Skeletal muscle satellite cell (primary cell): ENCODE measurements around the gene TFAP2B.
A peak's percentile ranks its signal among the peaks of the same experiment; 100 is the strongest.

Experiments used
- H3K27me3 ChIP-seq: 2 replicates; pipeline ENCODE4 v1.7.0; 2013; ENCODE audit warnings: low read length; ENCODE audit not compliant: control insufficient read depth, insufficient read depth
- H3K36me3 ChIP-seq: 2 replicates; pipeline ENCODE4 v1.7.0; 2013; ENCODE audit warnings: mild to moderate bottlenecking, control low read depth, low read length; ENCODE audit not compliant: insufficient read depth
- H3K4me1 ChIP-seq: 2 replicates; pipeline ENCODE4 v1.7.0; 2013; ENCODE audit warnings: low read length; ENCODE audit not compliant: control insufficient read depth, insufficient read depth
- H3K4me2 ChIP-seq: 2 replicates; pipeline ENCODE4 v1.7.0; 2013; ENCODE audit warnings: mild to moderate bottlenecking, low read length
- H3K4me3 ChIP-seq: 2 replicates; pipeline ENCODE4 v1.7.0; 2013; ENCODE audit warnings: low read length
- H3K9ac ChIP-seq: 2 replicates; pipeline ENCODE4 v1.7.0; 2013; ENCODE audit warnings: mild to moderate bottlenecking, low read depth, low read length, moderate library complexity
- H3K9me3 ChIP-seq: replicated peaks from 2 replicates; pipeline ENCODE4 v1.7.0; 2013; ENCODE audit warnings: mild to moderate bottlenecking, control low read depth, low read length

TFAP2B gene

GRCh38 chr6:50816947-50817645, 1.6 kb upstream of the TFAP2B start:
- peaks cover 5% of the 10 kb centered on the region for H3K4me1 ChIP-seq
- H3K36me3 ChIP-seq = no peaks in the 10 kb centered on the region
- peaks cover 44% of the 10 kb centered on the region for H3K27me3 ChIP-seq
- H3K4me2 ChIP-seq = no peak overlapping the region
- H3K4me3 ChIP-seq = no peak overlapping the region
- H3K9ac ChIP-seq = no peak overlapping the region
- no peaks in the 10 kb centered on the region for H3K9me3 ChIP-seq

- H3K27me3 ChIP-seq = peaks cover 44% of the 10 kb centered on the region
Measured at GRCh38 chr6:50817646-50817950, 1.1 kb upstream of the TFAP2B start.

GRCh38 chr6:50818020-50818419, 651 bp upstream of the TFAP2B start:
- Histone ChIP-seq H3K4me2 (no peak overlapping the region), H3K27me3 (peaks cover 47% of the 10 kb centered on the region), H3K9me3 (no peaks in the 10 kb centered on the region), H3K4me1 (peaks cover 10% of the 10 kb centered on the region), H3K4me3 (no peak overlapping the region), H3K36me3 (no peaks in the 10 kb centered on the region), H3K9ac (no peak overlapping the region)

More at GRCh38 chr6:50817646-50817950, 1.1 kb upstream of the TFAP2B start:
- H3K9me3 ChIP-seq = no peaks in the 10 kb centered on the region
- H3K36me3 ChIP-seq = no peaks in the 10 kb centered on the region
- H3K4me2 ChIP-seq = no peak overlapping the region
- H3K9ac ChIP-seq = no peak overlapping the region
- no peak overlapping the region for H3K4me3 ChIP-seq
- peaks cover 10% of the 10 kb centered on the region for H3K4me1 ChIP-seq

GRCh38 chr6:50819466-50819903, 814 bp downstream of the TFAP2B start:
- Histone ChIP-seq H3K27me3 (peaks cover 48% of the 10 kb centered on the region), H3K4me2 (peak overlapping the region; percentile 72), H3K9me3 (no peaks in the 10 kb centered on the region), H3K9ac (peak overlapping the region; percentile 58), H3K4me1 (peaks cover 10% of the 10 kb centered on the region), H3K4me3 (peak overlapping the region; percentile 47), H3K36me3 (no peaks in the 10 kb centered on the region)

GRCh38 chr6:50819904-50820868, 1.5 kb downstream of the TFAP2B start:
- H3K4me1 ChIP-seq = peaks cover 10% of the 10 kb centered on the region
- peak overlapping the region; percentile 47 for H3K4me3 ChIP-seq
- peaks cover 48% of the 10 kb centered on the region for H3K27me3 ChIP-seq
- peak overlapping the region; percentile 58 for H3K9ac ChIP-seq
- H3K36me3 ChIP-seq = no peaks in the 10 kb centered on the region
- H3K4me2 ChIP-seq = peak overlapping the region; percentile 72
- no peaks in the 10 kb centered on the region for H3K9me3 ChIP-seq

- no peak overlapping the region for H3K4me2 ChIP-seq
- peak overlapping the region; percentile 47 for H3K4me3 ChIP-seq
- H3K9me3 ChIP-seq = no peaks in the 10 kb centered on the region
- H3K27me3 ChIP-seq = peaks cover 48% of the 10 kb centered on the region
- peak overlapping the region; percentile 58 for H3K9ac ChIP-seq
- peaks cover 10% of the 10 kb centered on the region for H3K4me1 ChIP-seq
- no peaks in the 10 kb centered on the region for H3K36me3 ChIP-seq
Measured at GRCh38 chr6:50820869-50821264, 2.2 kb downstream of the TFAP2B start.

- peaks cover 10% of the 10 kb centered on the region for H3K4me1 ChIP-seq
- H3K4me3 ChIP-seq = no peak overlapping the region
- no peaks in the 10 kb centered on the region for H3K36me3 ChIP-seq
- H3K27me3 ChIP-seq = peaks cover 50% of the 10 kb centered on the region
- H3K9ac ChIP-seq = no peak overlapping the region
- H3K9me3 ChIP-seq = no peaks in the 10 kb centered on the region
- peak overlapping the region; percentile 6 for H3K4me2 ChIP-seq
Measured at GRCh38 chr6:50821441-50822077, 2.9 kb downstream of the TFAP2B start.

GRCh38 chr6:50822078-50822476, 3.4 kb downstream of the TFAP2B start:
- no peak overlapping the region for H3K9ac ChIP-seq
- H3K4me3 ChIP-seq = peak overlapping the region; percentile 9
- H3K27me3 ChIP-seq = peaks cover 51% of the 10 kb centered on the region
- H3K4me1 ChIP-seq = peaks cover 12% of the 10 kb centered on the region
- H3K4me2 ChIP-seq = no peak overlapping the region
- H3K36me3 ChIP-seq = no peaks in the 10 kb centered on the region
- no peaks in the 10 kb centered on the region for H3K9me3 ChIP-seq

GRCh38 chr6:50823094-50823920, 4.6 kb downstream of the TFAP2B start:
- Histone ChIP-seq H3K27me3 (peaks cover 47% of the 10 kb centered on the region), H3K4me3 (no peak overlapping the region), H3K4me1 (peaks cover 13% of the 10 kb centered on the region), H3K4me2 (no peak overlapping the region), H3K9me3 (no peaks in the 10 kb centered on the region), H3K9ac (no peak overlapping the region), H3K36me3 (no peaks in the 10 kb centered on the region)

- H3K36me3 ChIP-seq = no peaks in the 10 kb centered on the region
- H3K9me3 ChIP-seq = no peaks in the 10 kb centered on the region
- H3K4me3 ChIP-seq = no peak overlapping the region
- peaks cover 11% of the 10 kb centered on the region for H3K4me1 ChIP-seq
- no peak overlapping the region for H3K4me2 ChIP-seq
- H3K9ac ChIP-seq = no peak overlapping the region
- H3K27me3 ChIP-seq = peaks cover 37% of the 10 kb centered on the region
Measured at GRCh38 chr6:50824552-50824951, 5.9 kb downstream of the TFAP2B start.
